CD14-positive monocyte (primary cell): Measurements from ENCODE around the gene NUP188. TPM values are rescaled to one million over a fixed set of nuclear protein-coding genes. Genes with fewer than 3 reads are reported as not detected.

Experiments used
- DNase-seq, 3 donors: peaks; one replicate each; pipeline ENCODE4 v3.0.0-alpha.2; 2011 to 2022
- H2AFZ ChIP-seq: 2 replicates; pipeline ENCODE4 v1.6.0; 2012; ENCODE audit warnings: mild to moderate bottlenecking, low read depth, low read length, inconsistent platforms; ENCODE audit not compliant: insufficient read depth, poor library complexity, severe bottlenecking
- H3K27ac ChIP-seq, 2 donors: 1 replicate in 1 of 2; 2 replicates in 1 of 2; pipeline ENCODE4 v1.5.1; 2012 to 2013; ENCODE audit warnings: low read length in 2 of 2, control low read depth in 1 of 2, inconsistent platforms in 1 of 2, low read depth in 1 of 2, mild to moderate bottlenecking in 1 of 2
- H3K27me3 ChIP-seq, 2 donors: one replicate each; pipeline versions ENCODE4 v1.6.0 to v1.6.1; 2011 to 2013; ENCODE audit warnings: low read length in 2 of 2; ENCODE audit not compliant: control insufficient read depth in 2 of 2, insufficient read depth in 2 of 2
- H3K36me3 ChIP-seq, 2 donors: replicated peaks in 1 of 2; 1 replicate in 1 of 2; 2 replicates in 1 of 2; pipeline versions ENCODE4 v1.5.1 to v1.6.1; 2012 to 2013; ENCODE audit warnings: low read length in 2 of 2, control low read depth in 1 of 2, inconsistent platforms in 1 of 2, mild to moderate bottlenecking in 1 of 2; ENCODE audit not compliant: insufficient read depth in 2 of 2, control insufficient read depth in 1 of 2
- H3K4me1 ChIP-seq, 2 donors: 1 replicate in 1 of 2; 2 replicates in 1 of 2; pipeline versions ENCODE4 v1.5.1 to v1.6.1; 2012 to 2013; ENCODE audit warnings: low read length in 2 of 2, control low read depth in 1 of 2, inconsistent platforms in 1 of 2, mild to moderate bottlenecking in 1 of 2, moderate library complexity in 1 of 2; ENCODE audit not compliant: insufficient read depth in 2 of 2, control insufficient read depth in 1 of 2
- H3K4me2 ChIP-seq: replicated peaks from 2 replicates; pipeline ENCODE3; 2012; ENCODE audit warnings: low read length, moderate library complexity, mild to moderate bottlenecking; ENCODE audit not compliant: poor library complexity, severe bottlenecking; ENCODE audit errors: extremely low read depth
- H3K4me3 ChIP-seq, 3 experiments: fragments of 200-600 bp in 1 of 3; sonication (generic) in 1 of 3; replicated peaks in 1 of 3; 1 replicate in 2 of 3; 2 replicates in 1 of 3; pipeline ENCODE4 v1.5.1; 2011 to 2013; ENCODE audit warnings: low read length in 3 of 3, mild to moderate bottlenecking in 3 of 3, control low read depth in 2 of 3, low read depth in 2 of 3, inconsistent platforms in 1 of 3, moderate library complexity in 1 of 3
- H3K79me2 ChIP-seq: 2 replicates; pipeline ENCODE4 v1.6.0; 2012; ENCODE audit warnings: mild to moderate bottlenecking, control low read depth, inconsistent platforms, low read length, moderate library complexity; ENCODE audit not compliant: insufficient read depth
- H3K9ac ChIP-seq: 2 replicates; pipeline ENCODE4 v1.6.0; 2017; ENCODE audit warnings: low read length, mild to moderate bottlenecking; ENCODE audit not compliant: insufficient read depth, poor library complexity, severe bottlenecking
- H3K9me3 ChIP-seq, 2 donors: replicated peaks in 1 of 2; 1 replicate in 1 of 2; 2 replicates in 1 of 2; pipeline versions ENCODE4 v1.5.1 to v1.6.1; 2012 to 2013; ENCODE audit warnings: low read length in 2 of 2, control low read depth in 1 of 2; ENCODE audit not compliant: control insufficient read depth in 1 of 2, insufficient read depth in 1 of 2
- H4K20me1 ChIP-seq: 2 replicates; pipeline ENCODE4 v1.6.0; 2012; ENCODE audit warnings: mild to moderate bottlenecking, low read length, control low read depth, moderate library complexity; ENCODE audit not compliant: insufficient read depth
- H3K27ac Mint-ChIP-seq, 7 donors: one replicate each; pipeline ENCODE4 v1.8.0; 2020; ENCODE audit warnings: mild to moderate bottlenecking in 7 of 7, mixed read lengths in 7 of 7, moderate library complexity in 6 of 7, inconsistent platforms in 2 of 7
- H3K27me3 Mint-ChIP-seq, 3 donors: one replicate each; pipeline ENCODE4 v1.8.0; 2021 to 2022; ENCODE audit warnings: low read depth in 3 of 3, mild to moderate bottlenecking in 3 of 3, mixed read lengths in 3 of 3, moderate library complexity in 3 of 3, inconsistent platforms in 1 of 3
- H3K36me3 Mint-ChIP-seq, 2 donors: one replicate each; pipeline ENCODE4 v1.8.0; 2020; ENCODE audit warnings: mixed read lengths in 2 of 2, inconsistent platforms in 1 of 2, mild to moderate bottlenecking in 1 of 2
- H3K4me1 Mint-ChIP-seq: one replicate; pipeline ENCODE4 v1.8.0; 2020; ENCODE audit warnings: mild to moderate bottlenecking, mixed read lengths
- H3K4me3 Mint-ChIP-seq, 2 donors: one replicate each; pipeline ENCODE4 v1.8.0; 2020; ENCODE audit warnings: mild to moderate bottlenecking in 2 of 2, mixed read lengths in 2 of 2, moderate library complexity in 1 of 2
- H3K9me3 Mint-ChIP-seq, 7 donors: one replicate each; pipeline ENCODE4 v1.8.0; 2020 to 2022; ENCODE audit warnings: mixed read lengths in 7 of 7, mild to moderate bottlenecking in 6 of 7, moderate library complexity in 6 of 7, inconsistent platforms in 2 of 7
- CTCF ChIP-seq: fragments of 200-600 bp; IDR thresholded peaks from one replicate; pipeline ENCODE4 v1.8.0; 2022; ENCODE audit warnings: antibody characterized with exemption, mild to moderate bottlenecking
- WGBS: methylation state at CpG from one replicate; pipeline ENCODE4 v1.1.5; 2013; ENCODE audit warnings: missing lambda C conversion rate; ENCODE audit not compliant: insufficient coverage; 5-methylcytosine and 5-hydroxymethylcytosine counted together
- intact Hi-C, 2 donors: fragments of 100-400 bp; cut with micrococcal nuclease; formaldehyde crosslinking; loops; one replicate each; pipeline versions ENCODE4 v1.15.0 to v1.15.1; 2023
- polyA plus RNA-seq, 3 donors: library from polyadenylated mRNA; depleted of rRNA in 1 of 3; unstranded in 2 of 3; stranded (reverse) in 1 of 3; fragments of 300-500 nt in 2 of 3; fragments of >200 nt in 1 of 3; fragmentation: Illumina TruSeq in 2 of 3; gene quantifications; 1 replicate in 2 of 3; 2 replicates in 1 of 3; pipeline ENCODE4 v1.2.3, GENCODE V29; 2012 to 2021

Gene NUP188
- polyA plus RNA-seq, 3 donors = 10.5 to 28.2 (median 17.2) TPM

- Histone ChIP-seq H3K9ac (no peak overlapping the region), H3K4me1 (no peaks in the 10 kb centered on the region), H3K9me3 (no peaks in the 10 kb centered on the region), H3K36me3 (peaks cover 59 to 87% of the 10 kb centered on the region in 2 donors), H3K27me3 (no peaks in the 10 kb centered on the region), H3K27ac (no peak overlapping the region), H3K4me3 (no peak overlapping the region), H3K4me2 (no peak overlapping the region), H4K20me1 (no peaks in the 10 kb centered on the region), H2AFZ (no peak overlapping the region), H3K79me2 (no peaks in the 10 kb centered on the region)
- TF ChIP-seq CTCF = no peak
- Mint-ChIP-seq H3K36me3 (peaks cover 62 to 89% of the 10 kb centered on the region in 2 donors), H3K27me3 (no peaks in the 10 kb centered on the region), H3K27ac (no peak overlapping the region), H3K9me3 (peaks cover 0 to 2% (median 0%) of the 10 kb centered on the region in 7 donors), H3K4me1 (no peaks in the 10 kb centered on the region), H3K4me3 (no peak overlapping the region)
- DNase-seq = no peak
- intact Hi-C loops = no loop called here
- WGBS = 95% methylated on average over 4 of the region's 5 CpGs
These were observed 22.0 kb downstream of the NUP188 start for GRCh38 chr9:128969491-128969890.

GRCh38 chr9:128972956-128973355 lies 25.5 kb downstream of the NUP188 start:
- Mint-ChIP-seq H3K27ac (no peak overlapping the region), H3K9me3 (no peaks in the 10 kb centered on the region), H3K4me3 (no peak overlapping the region), H3K27me3 (no peaks in the 10 kb centered on the region), H3K4me1 (no peaks in the 10 kb centered on the region), H3K36me3 (peaks cover 77 to 97% of the 10 kb centered on the region in 2 donors)
- Histone ChIP-seq H3K9me3 (no peaks in the 10 kb centered on the region), H2AFZ (no peak overlapping the region), H3K27me3 (no peaks in the 10 kb centered on the region), H3K4me2 (no peak overlapping the region), H3K27ac (no peak overlapping the region), H3K79me2 (no peaks in the 10 kb centered on the region), H3K4me1 (no peaks in the 10 kb centered on the region), H4K20me1 (no peaks in the 10 kb centered on the region), H3K9ac (no peak overlapping the region), H3K36me3 (peaks cover 74 to 99% of the 10 kb centered on the region in 2 donors), H3K4me3 (no peak overlapping the region)
- no peak for TF ChIP-seq CTCF
- intact Hi-C loops = no loop called here
- WGBS = 86% methylated on average over 2 of the region's 4 CpGs
- no peak for DNase-seq
